ENCODE data around the gene F11R.

DNA sequence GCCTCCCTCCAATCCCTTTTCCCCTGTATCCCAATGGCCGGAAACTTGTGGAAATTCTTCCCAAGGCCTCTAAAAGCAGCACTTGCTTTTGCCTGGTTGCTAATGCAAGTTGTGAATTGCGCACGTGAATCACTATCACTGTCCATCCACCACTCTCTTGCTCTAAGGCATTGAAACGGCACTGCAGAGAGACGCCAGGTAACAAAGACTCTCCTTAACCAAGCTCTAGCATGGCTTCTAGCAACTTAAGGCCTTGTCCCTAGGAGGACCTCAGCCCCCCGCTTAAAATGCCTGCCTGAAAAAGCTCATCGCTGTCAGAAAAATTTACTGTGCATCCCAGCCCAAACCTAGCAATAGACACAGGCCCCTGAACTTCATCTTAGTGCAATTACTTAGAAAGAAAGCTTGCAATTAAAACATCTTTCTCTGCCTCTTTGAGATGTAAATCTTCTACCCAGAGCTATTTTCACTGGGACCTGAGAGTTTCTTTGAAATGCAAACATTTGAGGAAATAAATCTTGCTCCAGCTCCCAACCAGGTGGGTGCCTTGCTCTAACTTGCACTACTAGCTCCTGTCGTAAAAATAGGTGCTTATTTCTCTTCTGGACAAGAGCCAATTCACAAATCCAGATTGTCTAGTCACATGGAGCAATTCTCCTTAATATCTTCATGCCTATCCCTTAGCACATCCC is 33.4 kb downstream of the F11R start:
- TF ChIP-seq, protein P1, sequence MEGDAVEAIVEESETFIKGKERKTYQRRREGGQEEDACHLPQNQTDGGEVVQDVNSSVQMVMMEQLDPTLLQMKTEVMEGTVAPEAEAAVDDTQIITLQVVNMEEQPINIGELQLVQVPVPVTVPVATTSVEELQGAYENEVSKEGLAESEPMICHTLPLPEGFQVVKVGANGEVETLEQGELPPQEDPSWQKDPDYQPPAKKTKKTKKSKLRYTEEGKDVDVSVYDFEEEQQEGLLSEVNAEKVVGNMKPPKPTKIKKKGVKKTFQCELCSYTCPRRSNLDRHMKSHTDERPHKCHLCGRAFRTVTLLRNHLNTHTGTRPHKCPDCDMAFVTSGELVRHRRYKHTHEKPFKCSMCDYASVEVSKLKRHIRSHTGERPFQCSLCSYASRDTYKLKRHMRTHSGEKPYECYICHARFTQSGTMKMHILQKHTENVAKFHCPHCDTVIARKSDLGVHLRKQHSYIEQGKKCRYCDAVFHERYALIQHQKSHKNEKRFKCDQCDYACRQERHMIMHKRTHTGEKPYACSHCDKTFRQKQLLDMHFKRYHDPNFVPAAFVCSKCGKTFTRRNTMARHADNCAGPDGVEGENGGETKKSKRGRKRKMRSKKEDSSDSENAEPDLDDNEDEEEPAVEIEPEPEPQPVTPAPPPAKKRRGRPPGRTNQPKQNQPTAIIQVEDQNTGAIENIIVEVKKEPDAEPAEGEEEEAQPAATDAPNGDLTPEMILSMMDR (IDR thresholded peaks at IDR 0.05; ENCODE audit: extremely low read depth in 1 of 2, insufficient read depth in 1 of 2, low read depth in 1 of 2, low read length in 2 of 2), result no peak
- TF ChIP-seq POLR2A (IDR thresholded peaks at IDR 0.05; ENCODE audit: low read depth, low read length) (no peak), EZH2 (IDR thresholded peaks at IDR 0.05; ENCODE audit: borderline replicate concordance, low read depth, low read length, severe bottlenecking) (no peak), POLR2AphosphoS5 (IDR thresholded peaks at IDR 0.05; ENCODE audit: insufficient read depth, low read depth, low read length) (no peak)
